SK-N-SH (cell line): ENCODE measurements around the gene TMEM170A. TPM values are rescaled to one million over a fixed set of nuclear protein-coding genes. Genes with fewer than 3 reads are reported as not detected.

Source experiments
- CTCF ChIA-PET: fragments of 300-600, 350-600 bp; formaldehyde crosslinking; extraction: SDS; loops from one replicate; lab custom pipeline; 2021; lab: Yijun Ruan, JAX
- POLR2A ChIA-PET: fragments of 350-600 bp; sonication (Branson Sonifier 250); formaldehyde crosslinking; extraction: SDS; loops from one replicate; lab custom pipeline; 2020; ENCODE audit warnings: antibody characterized with exemption, inconsistent platforms; lab: Yijun Ruan, JAX
- DNase-seq: peaks from one replicate; pipeline ENCODE4 v3.0.0; 2012
- H2AFZ ChIP-seq: fragments of 200-600 bp; sonication (generic); 2 replicates; pipeline ENCODE4 v1.8.1; 2016; ENCODE audit warnings: antibody characterized with exemption, mild to moderate bottlenecking, low read depth
- H3F3A ChIP-seq: fragments of 200-600 bp; sonication (generic); replicated peaks from 2 replicates; pipeline ENCODE3; 2016; ENCODE audit warnings: antibody characterized with exemption, mild to moderate bottlenecking; ENCODE audit not compliant: insufficient read depth
- H3K27ac ChIP-seq, 2 experiments: fragments of 200-500 bp in 1 of 2; fragments of 200-600 bp in 1 of 2; sonication (Bioruptor generic) in 1 of 2; sonication (generic), shearing (Covaris generic) in 1 of 2; 2 replicates each; pipeline versions ENCODE4 v1.5.1 to v1.6.1; 2014 to 2016; ENCODE audit warnings: low read depth in 2 of 2, inconsistent platforms in 1 of 2, low read length in 1 of 2, mild to moderate bottlenecking in 1 of 2, mixed read lengths in 1 of 2
- H3K27me3 ChIP-seq: fragments of 200-600 bp; sonication (generic), shearing (Covaris generic); 2 replicates; pipeline ENCODE4 v1.6.1; 2016; ENCODE audit warnings: mixed run types; ENCODE audit not compliant: insufficient read depth
- H3K36me3 ChIP-seq, 2 experiments: fragments of 200-500 bp in 1 of 2; fragments of 200-600 bp in 1 of 2; sonication (Bioruptor generic) in 1 of 2; sonication (generic) in 1 of 2; replicated peaks in 1 of 2; 2 replicates each; pipeline versions ENCODE3 to v1.5.1; 2014 to 2016; ENCODE audit warnings: low read length in 1 of 2, mild to moderate bottlenecking in 1 of 2; ENCODE audit not compliant: insufficient read depth in 2 of 2, control insufficient read depth in 1 of 2
- H3K4me1 ChIP-seq, 2 experiments: fragments of 200-500 bp in 1 of 2; fragments of 200-600 bp in 1 of 2; sonication (Bioruptor generic) in 1 of 2; sonication (generic), shearing (Covaris generic) in 1 of 2; 2 replicates each; pipeline versions ENCODE4 v1.5.1 to v1.6.1; 2014 to 2016; ENCODE audit warnings: low read depth in 1 of 2, low read length in 1 of 2, mixed run types in 1 of 2; ENCODE audit not compliant: insufficient read depth in 2 of 2, control insufficient read depth in 1 of 2
- H3K4me2 ChIP-seq: fragments of 200-600 bp; sonication (generic), shearing (Covaris generic); 2 replicates; pipeline ENCODE4 v1.6.1; 2017; ENCODE audit warnings: mixed run types
- H3K4me3 ChIP-seq, 2 experiments: fragments of 200-500 bp in 1 of 2; fragments of 200-600 bp in 1 of 2; sonication (Bioruptor generic) in 1 of 2; sonication (generic), shearing (Covaris generic) in 1 of 2; 2 replicates each; pipeline versions ENCODE4 v1.5.1 to v1.8.1; 2014 to 2016; ENCODE audit warnings: low read depth in 2 of 2, inconsistent platforms in 1 of 2, low read length in 1 of 2, mild to moderate bottlenecking in 1 of 2, mixed read lengths in 1 of 2, moderate library complexity in 1 of 2
- H3K79me2 ChIP-seq: fragments of 200-600 bp; sonication (generic); 2 replicates; pipeline ENCODE4 v1.8.1; 2017; ENCODE audit warnings: mild to moderate bottlenecking; ENCODE audit not compliant: insufficient read depth
- H3K9ac ChIP-seq: fragments of 200-600 bp; sonication (generic); 2 replicates; pipeline ENCODE4 v1.6.1; 2017; ENCODE audit warnings: mixed run types
- H3K9me2 ChIP-seq: fragments of 200-600 bp; sonication (generic); 2 replicates; pipeline ENCODE4 v1.6.1; 2017; ENCODE audit warnings: mixed run types
- H3K9me3 ChIP-seq: fragments of 200-600 bp; sonication (generic); 2 replicates; pipeline ENCODE4 v1.6.1; 2017; ENCODE audit warnings: mixed run types, mild to moderate bottlenecking, moderate library complexity
- H4K20me1 ChIP-seq: fragments of 200-600 bp; sonication (generic); 2 replicates; pipeline ENCODE4 v1.6.1; 2017; ENCODE audit warnings: mild to moderate bottlenecking, mixed run types; ENCODE audit not compliant: insufficient read depth
- CTCF ChIP-seq: fragments of 200-600 bp; sonication (generic); IDR thresholded peaks from 2 replicates; pipeline ENCODE4 v1.6.1; 2017; ENCODE audit warnings: antibody characterized with exemption, mild to moderate bottlenecking, moderate library complexity
- FOXJ3 ChIP-seq: sonication (generic); formaldehyde crosslinking; IDR thresholded peaks from 2 replicates; pipeline ENCODE4 v1.5.1; 2020; ENCODE audit warnings: mild to moderate bottlenecking, missing genetic modification reagents
- MXI1 ChIP-seq: IDR thresholded peaks from 2 replicates; pipeline ENCODE4 v1.6.1; 2012; ENCODE audit warnings: mild to moderate bottlenecking, low read depth, low read length, improper control_type of control experiment
- SMC3 ChIP-seq: IDR thresholded peaks from 2 replicates; pipeline ENCODE4 v1.6.1; 2012; ENCODE audit warnings: low read depth, low read length, improper control_type of control experiment
- TCF12 ChIP-seq: IDR thresholded peaks from 2 replicates; pipeline ENCODE4 v1.4.0; 2012
- WGBS: methylation state at CpG from one replicate; pipeline ENCODE4 v1.1.6; 2017; ENCODE audit warnings: low lambda C conversion rate; 5-methylcytosine and 5-hydroxymethylcytosine counted together
- polyA plus RNA-seq, 3 experiments: library from polyadenylated mRNA; depleted of rRNA; stranded (reverse); fragments of >200 nt; gene quantifications; 2 replicates each; pipeline ENCODE4 v1.2.3, GENCODE V29; 2012
- TF ChIP-seq, protein P1 (sequence below): IDR thresholded peaks from 2 replicates; pipeline ENCODE4; 2012
- TF ChIP-seq, protein P2 (sequence below): IDR thresholded peaks from 2 replicates; pipeline ENCODE4 v1.4.0; 2012; ENCODE audit warnings: low read depth, borderline replicate concordance

TMEM170A gene
- polyA plus RNA-seq, 1 of the 3 experiments (the other 2 are of a cell fraction), result 9.2 TPM

DNA sequence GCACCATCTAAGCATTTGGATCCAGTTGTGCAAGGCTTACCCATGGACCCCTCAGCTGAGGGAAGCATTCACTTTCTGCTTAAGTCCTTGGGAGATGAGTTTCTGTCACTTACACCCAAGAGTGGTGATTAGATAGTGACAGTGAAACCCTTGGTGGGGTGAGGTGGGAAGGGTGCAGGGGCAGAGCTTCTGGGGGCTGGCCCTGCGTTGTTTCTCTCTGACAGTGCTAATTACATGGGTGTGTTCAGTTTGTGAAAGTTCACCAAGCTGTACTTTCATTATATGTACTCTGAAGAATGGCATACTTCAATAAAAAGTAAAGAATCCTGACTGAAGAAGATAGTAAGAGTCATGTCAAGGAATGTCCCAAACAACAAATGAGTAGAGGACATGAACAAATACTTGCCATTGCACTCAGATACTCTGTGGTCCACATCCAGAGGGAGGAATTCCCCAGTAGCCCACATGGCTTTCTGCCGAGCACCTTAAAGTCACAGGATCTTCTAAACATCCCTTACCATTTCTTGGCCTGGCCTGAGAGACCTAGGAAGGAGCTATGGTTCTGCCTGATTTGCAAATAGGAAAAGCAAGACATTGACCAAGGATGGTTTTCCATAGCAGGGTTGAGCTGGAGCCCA is 22.3 kb upstream of the TMEM170A start:
- H3K9ac ChIP-seq, result no peak overlapping the region
- H2AFZ ChIP-seq, result no peak overlapping the region
- peaks cover 0 to 2% of the 10 kb centered on the region in 2 experiments; a peak in 1 of 4 replicates for H3K4me1 ChIP-seq
- no peak overlapping the region for H3K4me3 ChIP-seq
- H3F3A ChIP-seq, result no peaks in the 10 kb centered on the region
- 75% methylated on average over 2 of the region's 2 CpGs for WGBS
- no peak overlapping the region for H3K4me2 ChIP-seq
- H3K27me3 ChIP-seq, result no peaks in the 10 kb centered on the region
- POLR2A ChIA-PET, result no interaction called here
- H3K79me2 ChIP-seq, result no peaks in the 10 kb centered on the region
- TF ChIP-seq MXI1 (no peak), FOXJ3 (CRISPR knock-in tag) (no peak)
- TF ChIP-seq, protein P1, sequence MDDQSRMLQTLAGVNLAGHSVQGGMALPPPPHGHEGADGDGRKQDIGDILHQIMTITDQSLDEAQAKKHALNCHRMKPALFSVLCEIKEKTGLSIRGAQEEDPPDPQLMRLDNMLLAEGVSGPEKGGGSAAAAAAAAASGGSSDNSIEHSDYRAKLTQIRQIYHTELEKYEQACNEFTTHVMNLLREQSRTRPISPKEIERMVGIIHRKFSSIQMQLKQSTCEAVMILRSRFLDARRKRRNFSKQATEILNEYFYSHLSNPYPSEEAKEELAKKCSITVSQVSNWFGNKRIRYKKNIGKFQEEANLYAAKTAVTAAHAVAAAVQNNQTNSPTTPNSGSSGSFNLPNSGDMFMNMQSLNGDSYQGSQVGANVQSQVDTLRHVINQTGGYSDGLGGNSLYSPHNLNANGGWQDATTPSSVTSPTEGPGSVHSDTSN, result no peak
- no peaks in the 10 kb centered on the region for H3K9me2 ChIP-seq
- H3K27ac ChIP-seq, result no peak overlapping the region
- H4K20me1 ChIP-seq, result no peaks in the 10 kb centered on the region
- H3K36me3 ChIP-seq, result no peaks in the 10 kb centered on the region
- H3K9me3 ChIP-seq, result no peaks in the 10 kb centered on the region
- CTCF ChIA-PET, result interaction anchor here (1.1 to 3.0 kb wide), 3 partner anchors 14 to 30 kb away, joined by 4 to 12 read pairs (median 12); partner anchors contain the start of gene TMEM170A
- DNase-seq, result no peak

GRCh38 chr16:75486014-75486675 is 21.7 kb upstream of the TMEM170A start:
- Histone ChIP-seq H3F3A (no peaks in the 10 kb centered on the region), H4K20me1 (no peaks in the 10 kb centered on the region), H3K9me2 (no peaks in the 10 kb centered on the region), H3K4me1 (no peaks in the 10 kb centered on the region), H3K36me3 (no peaks in the 10 kb centered on the region), H3K9ac (no peak overlapping the region), H2AFZ (no peak overlapping the region), H3K27ac (no peak overlapping the region), H3K79me2 (no peaks in the 10 kb centered on the region), H3K4me2 (no peak overlapping the region), H3K27me3 (no peaks in the 10 kb centered on the region), H3K9me3 (no peaks in the 10 kb centered on the region), H3K4me3 (no peak overlapping the region)
- no peak for DNase-seq
- POLR2A ChIA-PET, result no interaction called here
- CTCF ChIA-PET, result interaction anchor here (1.9 to 3.0 kb wide), 3 partner anchors 13 to 64 kb away, joined by 6 to 12 read pairs (median 12); no protein-coding TSS in a partner anchor
- TF ChIP-seq SMC3 (no peak), TCF12 (no peak), CTCF (no peak), FOXJ3 (CRISPR knock-in tag) (no peak)
- TF ChIP-seq, protein P2, sequence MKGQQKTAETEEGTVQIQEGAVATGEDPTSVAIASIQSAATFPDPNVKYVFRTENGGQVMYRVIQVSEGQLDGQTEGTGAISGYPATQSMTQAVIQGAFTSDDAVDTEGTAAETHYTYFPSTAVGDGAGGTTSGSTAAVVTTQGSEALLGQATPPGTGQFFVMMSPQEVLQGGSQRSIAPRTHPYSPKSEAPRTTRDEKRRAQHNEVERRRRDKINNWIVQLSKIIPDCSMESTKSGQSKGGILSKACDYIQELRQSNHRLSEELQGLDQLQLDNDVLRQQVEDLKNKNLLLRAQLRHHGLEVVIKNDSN, result no peak
- 79% methylated on average over 9 of the region's 9 CpGs for WGBS
